ENCODE data around the gene AGBL1. TPM values are rescaled to one million over a fixed set of nuclear protein-coding genes. Genes with fewer than 3 reads are reported as not detected.

Gene AGBL1
- total RNA-seq, 8 experiments from 2014 or later: 0.05 to 0.38 (median 0.24) TPM; not detected in 1

GRCh38 chr15:86653344-86654197 lies 573.9 kb downstream of the AGBL1 start:
- in situ Hi-C loops (cut with MboI; ENCODE audit: low pct_unique_long_range_greater_than_20kb in 2 of 9, low sequenced_read_pairs in 9 of 9, unreplicated experiment in 9 of 9): no loop called here
- H3K27ac ChIP-seq: no peak overlapping the region
- ATAC-seq (replicated peaks in 6 of 8): no peak
- no peak overlapping the region for H3K4me3 ChIP-seq
- no peaks in the 10 kb centered on the region for H3K4me1 ChIP-seq (replicated peaks in 1 of 2)
- WGBS, 10 experiments: 9 to 100% (median 75%) methylated on average over 1 to 6 of the region's 6 CpGs; no CpG with 5 or more reads in 2 of the 10 experiments

GRCh38 chr15:86654501-86654900 lies 574.8 kb downstream of the AGBL1 start:
- H3K27ac ChIP-seq: no peak overlapping the region
- ATAC-seq (replicated peaks in 6 of 8): no peak
- peaks cover 2 to 3% of the 10 kb centered on the region in 2 donors for H3K4me1 ChIP-seq (replicated peaks in 1 of 2)
- 0 to 100% (median 86%) methylated on average over 1 to 3 of the region's 3 CpGs; no CpG with 5 or more reads in 3 of the 10 experiments for WGBS, 10 experiments
- in situ Hi-C loops (cut with MboI; ENCODE audit: low pct_unique_long_range_greater_than_20kb in 2 of 9, low sequenced_read_pairs in 9 of 9, unreplicated experiment in 9 of 9): no loop called here
- H3K4me3 ChIP-seq: no peak overlapping the region

- no peak overlapping the region for H3K27ac ChIP-seq
- WGBS, 10 experiments: 0 to 80% (median 20%) methylated on average over 1 of the region's 2 CpGs; no CpG with 5 or more reads in 5 of the 10 experiments
- H3K4me3 ChIP-seq: no peak overlapping the region
- peak in 3 of 8 experiments; percentile 36 to 92 (median 41) for ATAC-seq (replicated peaks in 6 of 8)
- in situ Hi-C loops (cut with MboI; ENCODE audit: low pct_unique_long_range_greater_than_20kb in 2 of 9, low sequenced_read_pairs in 9 of 9, unreplicated experiment in 9 of 9): no loop called here
- peaks cover 9 to 11% of the 10 kb centered on the region in 2 donors for H3K4me1 ChIP-seq (replicated peaks in 1 of 2)
Measured at GRCh38 chr15:86657305-86657704, 577.6 kb downstream of the AGBL1 start.

- Histone ChIP-seq H3K4me3 (no peak overlapping the region), H3K27ac (no peak overlapping the region), H3K4me1 (replicated peaks in 1 of 2) (peaks cover 9 to 11% of the 10 kb centered on the region in 2 donors)
- 0 to 83% (median 13%) methylated on average over 1 to 5 of the region's 5 CpGs; no CpG with 5 or more reads in 1 of the 10 experiments for WGBS, 10 experiments
- in situ Hi-C loops (cut with MboI; ENCODE audit: low pct_unique_long_range_greater_than_20kb in 2 of 9, low sequenced_read_pairs in 9 of 9, unreplicated experiment in 9 of 9): no loop called here
- ATAC-seq (replicated peaks in 6 of 8): peak in 4 of 8 experiments; percentile 32 to 53 (median 46)
Measured at GRCh38 chr15:86659724-86660411, 580.2 kb downstream of the AGBL1 start.

- no peak for ATAC-seq (replicated peaks in 6 of 8)
Measured at GRCh38 chr15:86661580-86661979, 581.9 kb downstream of the AGBL1 start.

GRCh38 chr15:86663304-86663703 lies 583.6 kb downstream of the AGBL1 start:
- Histone ChIP-seq H3K27ac (no peak overlapping the region), H3K4me3 (no peak overlapping the region), H3K4me1 (replicated peaks in 1 of 2) (peaks cover 9 to 11% of the 10 kb centered on the region in 2 donors)
- in situ Hi-C loops (cut with MboI; ENCODE audit: low pct_unique_long_range_greater_than_20kb in 2 of 9, low sequenced_read_pairs in 9 of 9, unreplicated experiment in 9 of 9): no loop called here
- ATAC-seq (replicated peaks in 6 of 8): no peak
- 0 to 100% (median 80%) methylated on average over 1 of the region's 1 CpG; no CpG with 5 or more reads in 5 of the 10 experiments for WGBS, 10 experiments

More at GRCh38 chr15:86661580-86661979, 581.9 kb downstream of the AGBL1 start:
- in situ Hi-C loops (cut with MboI; ENCODE audit: low pct_unique_long_range_greater_than_20kb in 2 of 9, low sequenced_read_pairs in 9 of 9, unreplicated experiment in 9 of 9): no loop called here
- WGBS, 10 experiments: 6 to 95% (median 53%) methylated on average over 1 to 7 of the region's 7 CpGs; no CpG with 5 or more reads in 3 of the 10 experiments
- H3K4me1 ChIP-seq (replicated peaks in 1 of 2): peaks cover 9 to 11% of the 10 kb centered on the region in 2 donors
- no peak overlapping the region for H3K4me3 ChIP-seq
- no peak overlapping the region for H3K27ac ChIP-seq

GRCh38 chr15:86663979-86664378 lies 584.3 kb downstream of the AGBL1 start:
- in situ Hi-C loops (cut with MboI; ENCODE audit: low pct_unique_long_range_greater_than_20kb in 2 of 9, low sequenced_read_pairs in 9 of 9, unreplicated experiment in 9 of 9): no loop called here
- Histone ChIP-seq H3K4me1 (replicated peaks in 1 of 2) (peaks cover 9 to 11% of the 10 kb centered on the region in 2 donors), H3K4me3 (no peak overlapping the region), H3K27ac (no peak overlapping the region)
- ATAC-seq (replicated peaks in 6 of 8): no peak
- 0 to 10% (median 4%) methylated on average over 1 to 2 of the region's 2 CpGs; no CpG with 5 or more reads in 7 of the 10 experiments for WGBS, 10 experiments

GRCh38 chr15:86664581-86664980 lies 584.9 kb downstream of the AGBL1 start:
- no peak overlapping the region for H3K4me3 ChIP-seq
- no peak for ATAC-seq (replicated peaks in 6 of 8)
- no peak overlapping the region for H3K27ac ChIP-seq
- WGBS, 10 experiments: 8 to 100% (median 100%) methylated on average over 1 of the region's 1 CpG; no CpG with 5 or more reads in 1 of the 10 experiments
- peaks cover 6 to 7% of the 10 kb centered on the region in 2 donors for H3K4me1 ChIP-seq (replicated peaks in 1 of 2)
- in situ Hi-C loops (cut with MboI; ENCODE audit: low pct_unique_long_range_greater_than_20kb in 2 of 9, low sequenced_read_pairs in 9 of 9, unreplicated experiment in 9 of 9): no loop called here

GRCh38 chr15:86676002-86676401 lies 596.3 kb downstream of the AGBL1 start:
- ATAC-seq (replicated peaks in 6 of 8): no peak
- Histone ChIP-seq H3K4me3 (no peak overlapping the region), H3K4me1 (replicated peaks in 1 of 2) (peaks cover 10% of the 10 kb centered on the region in 2 donors), H3K27ac (no peak overlapping the region)
- in situ Hi-C loops (cut with MboI; ENCODE audit: low pct_unique_long_range_greater_than_20kb in 2 of 9, low sequenced_read_pairs in 9 of 9, unreplicated experiment in 9 of 9): no loop called here
- 0 to 100% (median 96%) methylated on average over 1 to 4 of the region's 4 CpGs for WGBS, 10 experiments

GRCh38 chr15:86677278-86677677 lies 597.6 kb downstream of the AGBL1 start:
- H3K4me1 ChIP-seq (replicated peaks in 1 of 2): peaks cover 10 to 14% of the 10 kb centered on the region in 2 donors
- in situ Hi-C loops (cut with MboI; ENCODE audit: low pct_unique_long_range_greater_than_20kb in 2 of 9, low sequenced_read_pairs in 9 of 9, unreplicated experiment in 9 of 9): no loop called here
- no peak overlapping the region for H3K4me3 ChIP-seq
- ATAC-seq (replicated peaks in 6 of 8): peak in 1 of 8 experiments; percentile 22
- 0 to 20% (median 4%) methylated on average over 1 to 6 of the region's 6 CpGs for whole genome bisulfite sequencing, 10 experiments
- no peak overlapping the region for H3K27ac ChIP-seq

- ATAC-seq (replicated peaks in 6 of 8): no peak
- Histone ChIP-seq H3K4me3 (no peak overlapping the region), H3K4me1 (replicated peaks in 1 of 2) (peaks cover 0 to 5% of the 10 kb centered on the region in 2 donors), H3K27ac (no peak overlapping the region)
- in situ Hi-C loops (cut with MboI; ENCODE audit: low pct_unique_long_range_greater_than_20kb in 2 of 9, low sequenced_read_pairs in 9 of 9, unreplicated experiment in 9 of 9): no loop called here
- 10 to 94% (median 71%) methylated on average over 1 to 3 of the region's 3 CpGs for WGBS, 10 experiments
Measured at GRCh38 chr15:86685263-86685662, 605.6 kb downstream of the AGBL1 start.

- H3K4me3 ChIP-seq: no peak overlapping the region
- 0 to 100% (median 74%) methylated on average over 1 to 4 of the region's 4 CpGs for WGBS, 10 experiments
- in situ Hi-C loops (cut with MboI; ENCODE audit: low pct_unique_long_range_greater_than_20kb in 2 of 9, low sequenced_read_pairs in 9 of 9, unreplicated experiment in 9 of 9): no loop called here
- peaks cover 0 to 5% of the 10 kb centered on the region in 2 donors for H3K4me1 ChIP-seq (replicated peaks in 1 of 2)
- ATAC-seq (replicated peaks in 6 of 8): no peak
- no peak overlapping the region for H3K27ac ChIP-seq
Measured at GRCh38 chr15:86689006-86689405, 609.3 kb downstream of the AGBL1 start.

- in situ Hi-C loops (cut with MboI; ENCODE audit: low pct_unique_long_range_greater_than_20kb in 2 of 9, low sequenced_read_pairs in 9 of 9, unreplicated experiment in 9 of 9): no loop called here
Measured at GRCh38 chr15:86690566-86690965, 610.9 kb downstream of the AGBL1 start.

More at GRCh38 chr15:86690566-86690965, 610.9 kb downstream of the AGBL1 start:
- WGBS, 10 experiments: 0 to 100% (median 88%) methylated on average over 1 of the region's 1 CpG; no CpG with 5 or more reads in 3 of the 10 experiments
- H3K4me3 ChIP-seq: no peak overlapping the region
- H3K27ac ChIP-seq: no peak overlapping the region
- peaks cover 0 to 5% of the 10 kb centered on the region in 2 donors for H3K4me1 ChIP-seq (replicated peaks in 1 of 2)
- ATAC-seq (replicated peaks in 6 of 8): no peak
